Vagina (tissue), 2 donors: ENCODE measurements around the gene TMPRSS13. TPM values are rescaled to one million over a fixed set of nuclear protein-coding genes. Genes with fewer than 3 reads are reported as not detected.
"Not testable (repeated sequence)": the region's sequence is repeated elsewhere in the genome, so short reads cannot be mapped to it uniquely, and the experiment has no call there.

Experiments used
- DNase-seq, 2 donors: peaks; one replicate each; pipeline ENCODE4 v3.0.0-alpha.2; 2017; ENCODE audit errors: extremely low spot score in 2 of 2
- H3K27ac ChIP-seq: fragments of 200-600 bp; sonication (generic); one replicate; pipeline ENCODE4 v1.5.1; 2019
- H3K27me3 ChIP-seq: fragments of 200-600 bp; sonication (generic); one replicate; pipeline ENCODE4 v1.5.1; 2019
- H3K36me3 ChIP-seq, 2 donors: fragments of 200-600 bp; sonication (generic); one replicate each; pipeline ENCODE4 v1.5.1; 2017 to 2019
- H3K4me1 ChIP-seq: fragments of 200-600 bp; sonication (generic); one replicate; pipeline ENCODE4 v1.5.1; 2019
- H3K4me3 ChIP-seq, 2 donors: fragments of 200-600 bp; sonication (generic); 1 replicate in 1 of 2; 2 replicates in 1 of 2; pipeline ENCODE4 v1.5.1; 2016 to 2019
- H3K9me3 ChIP-seq: fragments of 200-600 bp; sonication (generic); one replicate; pipeline ENCODE4 v1.5.1; 2019
- CTCF ChIP-seq, 3 experiments: fragments of 450-650 bp in 2 of 3; fragments of 200-600 bp in 1 of 3; sonication (generic) in 1 of 3; IDR thresholded peaks; one replicate each; pipeline ENCODE4 v1.5.1; 2017 to 2019; ENCODE audit warnings: antibody characterized with exemption in 3 of 3, mild to moderate bottlenecking in 2 of 3, moderate library complexity in 2 of 3
- POLR2A ChIP-seq, 2 donors: fragments of 450-650 bp; IDR thresholded peaks; one replicate each; pipeline ENCODE4 v1.6.1; 2017; ENCODE audit warnings: antibody characterized with exemption in 2 of 2, mild to moderate bottlenecking in 2 of 2, moderate library complexity in 2 of 2
- POLR2AphosphoS5 ChIP-seq, 2 donors: sonication (generic); formaldehyde crosslinking; IDR thresholded peaks; one replicate each; pipeline ENCODE4 v1.9.0; 2017; ENCODE audit warnings: antibody characterized with exemption in 2 of 2, mild to moderate bottlenecking in 2 of 2, low read depth in 1 of 2; ENCODE audit not compliant: insufficient read depth in 1 of 2
- intact Hi-C: fragments of 100-400 bp; cut with DNase I; formaldehyde crosslinking; loops from one replicate; pipeline ENCODE4 v1.15.1; 2023
- total RNA-seq: library from RNA; depleted of rRNA; stranded (reverse); fragments of >200 nt; gene quantifications from one replicate; pipeline ENCODE4 v1.2.3, GENCODE V29; 2016

The TMPRSS13 gene
- total RNA-seq, 1 donor from 2014 or later: 9.6 TPM

DNA sequence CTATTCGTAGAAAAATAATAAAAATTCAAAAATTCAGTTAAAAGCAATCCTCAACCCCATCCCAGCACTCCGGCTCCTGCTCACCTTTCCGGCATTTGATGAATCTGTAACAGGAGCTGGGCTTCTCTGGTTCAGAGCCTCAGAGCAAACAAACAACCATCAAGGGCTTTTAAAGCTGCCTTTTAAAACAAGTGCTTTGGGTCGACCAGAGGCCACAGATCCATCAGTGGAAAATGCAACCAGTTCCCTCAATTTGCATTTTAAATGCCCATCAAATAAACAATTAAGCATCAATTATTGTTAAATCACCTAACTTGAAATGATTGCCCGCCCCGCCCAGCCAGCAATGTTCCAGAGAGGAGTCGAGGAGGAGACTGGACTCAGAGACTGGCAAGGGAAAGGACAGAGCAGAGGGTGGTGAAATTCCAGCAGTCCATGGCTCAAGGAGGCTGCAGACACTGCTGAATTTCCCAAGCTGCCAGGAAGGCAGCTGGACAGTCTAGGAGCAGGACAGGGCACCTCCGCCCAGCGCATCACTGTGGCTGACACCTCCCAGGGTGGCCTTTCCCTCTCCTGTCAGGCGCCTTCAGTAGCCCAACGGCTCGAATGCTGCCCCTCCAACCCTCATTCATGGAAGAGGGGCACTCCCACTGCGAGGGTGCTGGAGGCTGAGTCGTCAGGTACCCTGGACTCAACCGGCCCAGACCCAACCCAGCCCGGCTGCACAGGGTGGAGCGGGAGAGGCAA lies 60.2 kb downstream of the TMPRSS13 start:
- H3K4me3 ChIP-seq: no peak overlapping the region
- TF ChIP-seq CTCF (IDR thresholded peaks at IDR 0.05): no peak
- no peak for TF ChIP-seq POLR2A (IDR thresholded peaks at IDR 0.05)
- TF ChIP-seq POLR2AphosphoS5 (IDR thresholded peaks at IDR 0.05; ENCODE audit: insufficient read depth in 1 of 2, low read depth in 1 of 2): no peak
- H3K9me3 ChIP-seq: no peaks in the 10 kb centered on the region
- peak in 1 of 2 donors; percentile 77 for DNase-seq
- H3K4me1 ChIP-seq: peaks cover 35% of the 10 kb centered on the region
- intact Hi-C loops: no loop called here
- no peaks in the 10 kb centered on the region for H3K27me3 ChIP-seq
- H3K36me3 ChIP-seq: no peaks in the 10 kb centered on the region
- peak overlapping the region; percentile 13 for H3K27ac ChIP-seq

- TF ChIP-seq POLR2AphosphoS5 (IDR thresholded peaks at IDR 0.05; ENCODE audit: insufficient read depth in 1 of 2, low read depth in 1 of 2) (no peak), CTCF (IDR thresholded peaks at IDR 0.05) (no peak), POLR2A (IDR thresholded peaks at IDR 0.05) (no peak)
- no peaks in the 10 kb centered on the region for H3K36me3 ChIP-seq
- DNase-seq: no peak
- H3K4me1 ChIP-seq: peaks cover 26% of the 10 kb centered on the region
- H3K4me3 ChIP-seq: no peak overlapping the region
- no peaks in the 10 kb centered on the region for H3K27me3 ChIP-seq
- H3K9me3 ChIP-seq: no peaks in the 10 kb centered on the region
- intact Hi-C loops: no loop called here
- no peak overlapping the region for H3K27ac ChIP-seq
These were observed 61.1 kb downstream of the TMPRSS13 start for GRCh38 chr11:117868088-117868487.

DNA sequence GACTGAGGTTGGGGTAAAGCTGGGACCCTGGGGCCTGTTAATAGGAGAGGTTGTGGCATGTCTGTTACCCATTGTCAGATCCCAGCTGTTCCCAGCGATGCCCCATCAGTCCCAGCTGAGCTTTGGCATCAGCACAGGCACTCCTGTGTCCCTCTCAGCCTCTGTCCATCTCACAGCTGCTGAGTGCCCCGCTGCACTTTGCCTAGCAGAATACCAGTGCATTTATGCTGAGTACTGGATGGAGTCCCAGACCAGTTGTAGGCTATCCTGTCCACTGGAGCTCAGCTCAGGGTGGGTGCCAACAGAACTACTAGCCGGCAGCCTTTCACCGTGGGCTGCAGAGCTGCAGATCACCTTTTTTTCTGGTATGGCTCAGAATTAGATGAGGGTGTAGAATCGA lies 62.7 kb downstream of the TMPRSS13 start:
- TF ChIP-seq CTCF (IDR thresholded peaks at IDR 0.05): no peak
- no peak for TF ChIP-seq POLR2AphosphoS5 (IDR thresholded peaks at IDR 0.05; ENCODE audit: insufficient read depth in 1 of 2, low read depth in 1 of 2)
- TF ChIP-seq POLR2A (IDR thresholded peaks at IDR 0.05): no peak
- no peak overlapping the region for H3K4me3 ChIP-seq
- no peak overlapping the region for H3K27ac ChIP-seq
- H3K36me3 ChIP-seq: no peaks in the 10 kb centered on the region
- DNase-seq: peak in 1 of 2 donors; percentile 93
- H3K9me3 ChIP-seq: no peaks in the 10 kb centered on the region
- H3K4me1 ChIP-seq: peaks cover 25% of the 10 kb centered on the region
- intact Hi-C loops: no loop called here
- H3K27me3 ChIP-seq: no peaks in the 10 kb centered on the region

DNA sequence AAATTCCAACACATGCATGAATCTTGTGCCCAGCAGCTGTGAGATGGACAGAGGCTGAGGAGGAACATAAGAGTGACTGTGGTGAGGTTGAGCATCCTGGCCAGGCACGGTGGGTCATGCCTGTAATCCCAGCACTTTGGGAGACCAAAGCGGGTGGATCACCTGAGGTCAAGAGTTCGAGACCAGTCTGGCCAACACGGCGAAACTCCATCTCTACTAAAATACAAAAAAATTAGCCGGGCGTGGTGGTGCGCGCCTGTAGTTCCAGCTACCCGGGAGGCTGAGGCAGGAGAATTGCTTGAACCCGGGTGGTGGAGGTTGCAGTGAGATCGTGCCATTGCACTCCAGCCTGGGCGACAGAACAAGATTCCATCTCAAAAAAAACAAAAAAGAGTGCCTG lies 63.7 kb downstream of the TMPRSS13 start:
- H3K36me3 ChIP-seq, intact Hi-C loops, H3K27ac ChIP-seq, H3K9me3 ChIP-seq, H3K4me3 ChIP-seq, H3K27me3 ChIP-seq: not testable (repeated sequence)
- peaks cover 28% of the 10 kb centered on the region for H3K4me1 ChIP-seq
- peak in 1 of 2 donors; percentile 22 for DNase-seq

GRCh38 chr11:117863383-117863782 lies 65.8 kb downstream of the TMPRSS13 start:
- H3K9me3 ChIP-seq: no peaks in the 10 kb centered on the region
- intact Hi-C loops: no loop called here
- H3K27me3 ChIP-seq: no peaks in the 10 kb centered on the region
- no peak overlapping the region for H3K4me3 ChIP-seq
- H3K4me1 ChIP-seq: peaks cover 18% of the 10 kb centered on the region
- TF ChIP-seq POLR2AphosphoS5 (IDR thresholded peaks at IDR 0.05; ENCODE audit: insufficient read depth in 1 of 2, low read depth in 1 of 2) (no peak), CTCF (IDR thresholded peaks at IDR 0.05) (no peak), POLR2A (IDR thresholded peaks at IDR 0.05) (no peak)
- H3K36me3 ChIP-seq: no peaks in the 10 kb centered on the region
- DNase-seq: no peak
- H3K27ac ChIP-seq: no peak overlapping the region
